HepG2 (cell line): Measurements from ENCODE around the gene MLX. TPM values are rescaled to one million over a fixed set of nuclear protein-coding genes. Genes with fewer than 3 reads are reported as not detected.

Experiments
- ATF2 ChIP-seq: sonication (generic); formaldehyde crosslinking; IDR thresholded peaks from 2 replicates; pipeline ENCODE4 v1.4.0; 2020; ENCODE audit warnings: missing genetic modification reagents
- CHD4 ChIP-seq: fragments of 200-600 bp; sonication (generic); IDR thresholded peaks from 2 replicates; pipeline ENCODE4 v1.7.0; 2017; ENCODE audit warnings: mild to moderate bottlenecking, low read length, borderline replicate concordance
- FOSL2 ChIP-seq: sonication (generic); formaldehyde crosslinking; IDR thresholded peaks from 2 replicates; pipeline ENCODE4 v1.4.0; 2020; ENCODE audit warnings: missing genetic modification reagents
- GATAD2A ChIP-seq: IDR thresholded peaks from 2 replicates; pipeline ENCODE4 v1.6.1; 2016
- KDM4B ChIP-seq: sonication (generic); formaldehyde crosslinking; IDR thresholded peaks from 2 replicates; pipeline ENCODE4 v1.4.0; 2020; ENCODE audit warnings: missing genetic modification reagents
- KLF11 ChIP-seq: IDR thresholded peaks from 2 replicates; pipeline ENCODE4 v1.6.1; 2016; ENCODE audit warnings: missing compliant biosample characterization
- MIXL1 ChIP-seq: IDR thresholded peaks from 2 replicates; pipeline ENCODE4 v1.6.1; 2016
- NR2F6 ChIP-seq, 2 experiments: IDR thresholded peaks; 2 replicates each; pipeline ENCODE4 v1.6.1; 2016; ENCODE audit warnings: antibody characterized with exemption in 1 of 2, mild to moderate bottlenecking in 1 of 2
- SMAD1 ChIP-seq: sonication (generic); formaldehyde crosslinking; IDR thresholded peaks from 2 replicates; pipeline ENCODE4 v1.4.0; 2020; ENCODE audit warnings: missing genetic modification reagents, low read depth, mild to moderate bottlenecking, borderline replicate concordance
- TBP ChIP-seq: sonication (generic); formaldehyde crosslinking; IDR thresholded peaks from 2 replicates; pipeline ENCODE4 v1.5.0; 2020; ENCODE audit warnings: missing genetic modification reagents
- THAP7 ChIP-seq: sonication (generic); formaldehyde crosslinking; IDR thresholded peaks from 2 replicates; pipeline ENCODE4 v1.8.1; 2023; ENCODE audit warnings: mild to moderate bottlenecking, missing genetic modification reagents
- THYN1 ChIP-seq: sonication (generic); formaldehyde crosslinking; IDR thresholded peaks from 2 replicates; pipeline ENCODE4 v1.8.1; 2023; ENCODE audit warnings: low read depth, mild to moderate bottlenecking, moderate library complexity, missing genetic modification reagents, borderline replicate concordance
- ZC3H4 ChIP-seq: sonication (generic); formaldehyde crosslinking; IDR thresholded peaks from 2 replicates; pipeline ENCODE4 v1.4.0; 2020; ENCODE audit warnings: missing genetic modification reagents, borderline replicate concordance
- ZNF138 ChIP-seq: sonication (generic); formaldehyde crosslinking; IDR thresholded peaks from 2 replicates; pipeline ENCODE4 v1.5.0; 2020; ENCODE audit warnings: mild to moderate bottlenecking, low read depth, missing genetic modification reagents
- ZNF280B ChIP-seq: sonication (generic); formaldehyde crosslinking; IDR thresholded peaks from 2 replicates; pipeline ENCODE4 v1.5.0; 2020; ENCODE audit warnings: missing genetic modification reagents, mild to moderate bottlenecking, borderline replicate concordance
- ZNF30 ChIP-seq: sonication (generic); formaldehyde crosslinking; IDR thresholded peaks from 2 replicates; pipeline ENCODE4 v1.5.0; 2020; ENCODE audit warnings: mild to moderate bottlenecking, missing genetic modification reagents
- ZNF788 ChIP-seq: sonication (generic); formaldehyde crosslinking; IDR thresholded peaks from 2 replicates; pipeline ENCODE4 v1.5.0; 2020; ENCODE audit warnings: mild to moderate bottlenecking, missing genetic modification reagents, borderline replicate concordance
- ZNF792 ChIP-seq: IDR thresholded peaks from 2 replicates; pipeline ENCODE4 v1.6.1; 2016
- polyA plus RNA-seq, 8 experiments: library from polyadenylated mRNA; depleted of rRNA in 3 of 8; stranded (reverse) in 7 of 8; unstranded in 1 of 8; fragments of >200 nt; fragmentation: Illumina TruSeq in 4 of 8; extraction: Trizol in 4 of 8; gene quantifications; 2 replicates each; pipeline versions ENCODE4 v1.2.1 to v1.2.3, GENCODE V29; 2011 to 2016; ENCODE audit warnings: low read depth in 4 of 8, missing spikeins in 1 of 8, mixed read lengths in 1 of 8; ENCODE audit not compliant: insufficient read depth in 1 of 8
- total RNA-seq, 5 experiments: library from RNA; depleted of rRNA; stranded (reverse); fragments of >200 nt; fragmentation: Illumina TruSeq; extraction: Trizol; gene quantifications; 2 replicates each; pipeline ENCODE4 v1.2.3, GENCODE V29; 2016; ENCODE audit warnings: low read depth in 1 of 5
- TF ChIP-seq, protein P1 (sequence below): sonication (generic); formaldehyde crosslinking; IDR thresholded peaks from 2 replicates; pipeline ENCODE4 v1.8.0; 2022; ENCODE audit warnings: mild to moderate bottlenecking, missing genetic modification reagents, borderline replicate concordance
- TF ChIP-seq, protein P2 (sequence below): sonication (generic); formaldehyde crosslinking; conservative IDR thresholded peaks from 2 replicates; pipeline ENCODE4 v1.4.0; 2020; ENCODE audit warnings: missing genetic modification reagents
- TF ChIP-seq, protein P3 (sequence below): sonication (generic); formaldehyde crosslinking; IDR thresholded peaks from 2 replicates; pipeline ENCODE4 v1.5.0; 2020; ENCODE audit warnings: missing genetic modification reagents

Gene MLX
- total and polyA plus RNA-seq, 2 of the 13 experiments (the other 11 are each of a cell fraction or from before 2014, with no cell fraction given): 38.9 to 74.4 TPM

GRCh38 chr17:42541041-42541833 lies 25.7 kb upstream of the MLX start (continued):
- TF ChIP-seq, protein P1, sequence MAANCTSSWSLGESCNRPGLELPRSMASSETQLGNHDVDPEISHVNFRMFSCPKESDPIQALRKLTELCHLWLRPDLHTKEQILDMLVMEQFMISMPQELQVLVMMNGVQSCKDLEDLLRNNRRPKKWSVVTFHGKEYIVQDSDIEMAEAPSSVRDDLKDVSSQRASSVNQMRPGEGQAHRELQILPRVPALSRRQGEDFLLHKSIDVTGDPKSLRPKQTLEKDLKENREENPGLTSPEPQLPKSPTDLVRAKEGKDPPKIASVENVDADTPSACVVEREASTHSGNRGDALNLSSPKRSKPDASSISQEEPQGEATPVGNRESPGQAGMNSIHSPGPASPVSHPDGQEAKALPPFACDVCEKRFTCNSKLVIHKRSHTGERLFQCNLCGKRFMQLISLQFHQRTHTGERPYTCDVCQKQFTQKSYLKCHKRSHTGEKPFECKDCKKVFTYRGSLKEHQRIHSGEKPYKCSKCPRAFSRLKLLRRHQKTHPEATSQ: no peak
- no peak for TF ChIP-seq CHD4
- peak; percentile 89 for TF ChIP-seq MIXL1 (CRISPR knock-in tag)
- TF ChIP-seq THAP7 (CRISPR knock-in tag): peak; percentile 95
- no peak; the same call in 1 of the 2 replicates for TF ChIP-seq ZNF280B (CRISPR knock-in tag)
- TF ChIP-seq, protein P2, sequence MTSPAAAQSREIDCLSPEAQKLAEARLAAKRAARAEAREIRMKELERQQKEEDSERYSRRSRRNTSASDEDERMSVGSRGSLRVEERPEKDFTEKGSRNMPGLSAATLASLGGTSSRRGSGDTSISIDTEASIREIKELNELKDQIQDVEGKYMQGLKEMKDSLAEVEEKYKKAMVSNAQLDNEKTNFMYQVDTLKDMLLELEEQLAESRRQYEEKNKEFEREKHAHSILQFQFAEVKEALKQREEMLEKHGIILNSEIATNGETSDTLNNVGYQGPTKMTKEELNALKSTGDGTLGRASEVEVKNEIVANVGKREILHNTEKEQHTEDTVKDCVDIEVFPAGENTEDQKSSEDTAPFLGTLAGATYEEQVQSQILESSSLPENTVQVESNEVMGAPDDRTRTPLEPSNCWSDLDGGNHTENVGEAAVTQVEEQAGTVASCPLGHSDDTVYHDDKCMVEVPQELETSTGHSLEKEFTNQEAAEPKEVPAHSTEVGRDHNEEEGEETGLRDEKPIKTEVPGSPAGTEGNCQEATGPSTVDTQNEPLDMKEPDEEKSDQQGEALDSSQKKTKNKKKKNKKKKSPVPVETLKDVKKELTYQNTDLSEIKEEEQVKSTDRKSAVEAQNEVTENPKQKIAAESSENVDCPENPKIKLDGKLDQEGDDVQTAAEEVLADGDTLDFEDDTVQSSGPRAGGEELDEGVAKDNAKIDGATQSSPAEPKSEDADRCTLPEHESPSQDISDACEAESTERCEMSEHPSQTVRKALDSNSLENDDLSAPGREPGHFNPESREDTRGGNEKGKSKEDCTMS (CRISPR knock-in tag): no peak
- peak; percentile 93 for TF ChIP-seq GATAD2A (CRISPR knock-in tag)
- peak; percentile 41; the same call in 1 of the 2 replicates for TF ChIP-seq ZNF788 (CRISPR knock-in tag)
- no peak; the same call in 1 of the 2 replicates for TF ChIP-seq SMAD1 (CRISPR knock-in tag)
- TF ChIP-seq ZNF792 (CRISPR knock-in tag): peak; percentile 94
- peak; percentile 80 for TF ChIP-seq NR2F6 (IDR thresholded peaks at IDR 0.05)
- TF ChIP-seq NR2F6 (CRISPR knock-in tag; IDR thresholded peaks at IDR 0.05): peak; percentile 90
- peak; percentile 86; the same call in 1 of the 2 replicates for TF ChIP-seq KLF11 (CRISPR knock-in tag)
- no peak for TF ChIP-seq ZC3H4 (CRISPR knock-in tag)
- no peak for TF ChIP-seq TBP (CRISPR knock-in tag)
- peak; percentile 28; the same call in 1 of the 2 replicates for TF ChIP-seq KDM4B
- no peak for TF ChIP-seq THYN1 (CRISPR knock-in tag)
- no peak for TF ChIP-seq ZNF138 (CRISPR knock-in tag)
- TF ChIP-seq, protein P3, sequence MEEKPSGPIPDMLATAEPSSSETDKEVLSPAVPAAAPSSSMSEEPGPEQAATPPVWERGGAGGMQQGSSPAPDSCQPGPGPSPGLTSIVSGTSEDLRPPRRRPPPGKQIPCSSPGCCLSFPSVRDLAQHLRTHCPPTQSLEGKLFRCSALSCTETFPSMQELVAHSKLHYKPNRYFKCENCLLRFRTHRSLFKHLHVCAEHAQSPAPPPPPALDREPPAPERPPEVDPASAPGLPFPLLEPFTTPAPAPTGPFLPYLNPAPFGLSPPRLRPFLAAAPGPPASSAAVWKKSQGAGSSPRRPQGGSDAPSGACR (CRISPR knock-in tag): peak; percentile 37; the same call in 1 of the 2 replicates
- TF ChIP-seq ZNF30 (CRISPR knock-in tag): no peak
- peak; percentile 70; the same call in 1 of the 2 replicates for TF ChIP-seq ATF2 (CRISPR knock-in tag)
- TF ChIP-seq FOSL2 (CRISPR knock-in tag): peak; percentile 98
